Measurements from ENCODE around the gene THAP4. TPM values are rescaled to one million over a fixed set of nuclear protein-coding genes. Genes with fewer than 3 reads are reported as not detected.

The THAP4 gene
- total and polyA plus RNA-seq, 2 of the 4 experiments (the other 2 are of a cell fraction) = 33.9 to 55.1 TPM

DNA sequence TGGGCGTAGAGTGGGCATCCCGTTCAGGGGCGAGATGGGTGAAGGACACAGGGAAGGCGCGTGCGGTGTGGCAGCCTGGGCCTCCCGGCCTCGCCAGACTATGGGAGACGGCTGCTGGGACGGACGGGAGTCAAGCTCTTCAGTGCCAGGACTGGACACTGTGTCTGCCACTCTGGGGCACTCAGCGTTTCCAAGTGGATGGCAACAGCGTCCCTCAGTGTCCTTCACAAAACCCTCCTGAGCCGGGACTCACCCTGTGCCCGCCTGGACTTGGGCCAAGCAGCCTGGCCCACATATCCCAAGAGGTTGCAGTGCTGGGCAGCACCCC is 94.7 kb downstream of the THAP4 start:
- no peak overlapping the region for H2AK9ac ChIP-seq (replicated peaks; ENCODE audit: low read depth, low read length, poor library complexity)
- in situ Hi-C loops (cut with MboI; ENCODE audit: low sequenced_read_pairs) = no loop called here
- H3K27me3 ChIP-seq (ENCODE audit: control insufficient read depth, insufficient read depth, low read length) = peaks cover 11% of the 10 kb centered on the region; the same call in 1 of the 2 replicates
- no peaks in the 10 kb centered on the region for H4K20me1 ChIP-seq (ENCODE audit: insufficient read depth, low read length)
- no peak overlapping the region for H2BK5ac ChIP-seq (ENCODE audit: low read depth, low read length, poor library complexity, severe bottlenecking)
- H2BK120ac ChIP-seq (ENCODE audit: low read depth, low read length) = no peak overlapping the region
- H3K4ac ChIP-seq (ENCODE audit: low read depth, low read length) = no peak overlapping the region
- H4K8ac ChIP-seq (ENCODE audit: low read depth in 2 of 2, low read length in 2 of 2) = no peak overlapping the region
- H2BK20ac ChIP-seq (ENCODE audit: low read depth, low read length) = no peak overlapping the region
- POLR2A ChIA-PET (ENCODE audit: unreplicated experiment) = no interaction called here
- TF ChIP-seq FOS (IDR thresholded peaks at IDR 0.05; ENCODE audit: low read depth, low read length) (no peak), RFX5 (IDR thresholded peaks at IDR 0.05; ENCODE audit: low read depth, low read length) (no peak), MAZ (IDR thresholded peaks at IDR 0.05; ENCODE audit: borderline replicate concordance, low read depth, low read length) (no peak), SMC3 (IDR thresholded peaks at IDR 0.05; ENCODE audit: low read depth, low read length) (no peak), CHD1 (IDR thresholded peaks at IDR 0.05; ENCODE audit: low read depth, low read length) (no peak), POLR2A (IDR thresholded peaks at IDR 0.05; ENCODE audit: low read depth, low read length) (no peak), USF2 (IDR thresholded peaks at IDR 0.05; ENCODE audit: low read depth, low read length) (no peak), RAD21 (IDR thresholded peaks at IDR 0.05; ENCODE audit: low read length) (no peak), MAFK (IDR thresholded peaks at IDR 0.05; ENCODE audit: low read depth, low read length) (no peak), NFE2L2 (IDR thresholded peaks at IDR 0.05; ENCODE audit: low read depth, low read length) (no peak)
- TF ChIP-seq, protein P1, sequence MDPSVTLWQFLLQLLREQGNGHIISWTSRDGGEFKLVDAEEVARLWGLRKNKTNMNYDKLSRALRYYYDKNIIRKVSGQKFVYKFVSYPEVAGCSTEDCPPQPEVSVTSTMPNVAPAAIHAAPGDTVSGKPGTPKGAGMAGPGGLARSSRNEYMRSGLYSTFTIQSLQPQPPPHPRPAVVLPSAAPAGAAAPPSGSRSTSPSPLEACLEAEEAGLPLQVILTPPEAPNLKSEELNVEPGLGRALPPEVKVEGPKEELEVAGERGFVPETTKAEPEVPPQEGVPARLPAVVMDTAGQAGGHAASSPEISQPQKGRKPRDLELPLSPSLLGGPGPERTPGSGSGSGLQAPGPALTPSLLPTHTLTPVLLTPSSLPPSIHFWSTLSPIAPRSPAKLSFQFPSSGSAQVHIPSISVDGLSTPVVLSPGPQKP (IDR thresholded peaks at IDR 0.05; ENCODE audit: borderline replicate concordance, low read depth, low read length) = no peak
- H3K9me3 ChIP-seq (ENCODE audit: control insufficient read depth, insufficient read depth, low read length) = no peaks in the 10 kb centered on the region
- peaks cover 4 to 13% of the 10 kb centered on the region in 2 experiments; a peak in 2 of 4 replicates for H3K79me1 ChIP-seq (ENCODE audit: low read depth in 1 of 2, low read length in 2 of 2)
- CTCF ChIA-PET = no interaction called here
- H3K14ac ChIP-seq (replicated peaks; ENCODE audit: low read depth, low read length) = no peak overlapping the region
- H3K4me1 ChIP-seq (ENCODE audit: control insufficient read depth, insufficient read depth, low read length) = peaks cover 24% of the 10 kb centered on the region
- H3K4me2 ChIP-seq (ENCODE audit: low read depth, low read length) = no peak overlapping the region
- no peak overlapping the region for H3K4me3 ChIP-seq (ENCODE audit: insufficient read depth, low read depth, low read length)
- no TSS peak for BruUV-seq (replicated peaks)
- no peak overlapping the region for H3K18ac ChIP-seq (ENCODE audit: low read depth, low read length)
- H4K91ac ChIP-seq (ENCODE audit: insufficient read depth, low read depth, low read length) = no peak overlapping the region
- ATAC-seq (ENCODE audit: low read depth) (no peak), DNase-seq (no peak)
- H2AFZ ChIP-seq (replicated peaks; ENCODE audit: low read length, poor library complexity) = no peak overlapping the region
- no peak overlapping the region for H2BK15ac ChIP-seq (ENCODE audit: low read depth, low read length)
- dilution Hi-C loops (cut with HindIII; ENCODE audit: low sequenced_read_pairs, unreplicated experiment) = no loop called here
- intact Hi-C loops (cut with micrococcal nuclease) = no loop called here
- no peak overlapping the region for H4K5ac ChIP-seq (ENCODE audit: low read depth, low read length)
- H3K9ac ChIP-seq (ENCODE audit: low read depth, low read length) = no peak overlapping the region
- H3K9me1 ChIP-seq (ENCODE audit: insufficient read depth, low read length) = peaks cover 15% of the 10 kb centered on the region
- H3K36me3 ChIP-seq (ENCODE audit: control insufficient read depth, insufficient read depth, low read length) = no peaks in the 10 kb centered on the region
- no peak overlapping the region for H3K56ac ChIP-seq (ENCODE audit: extremely low read depth, insufficient read depth, low read length)
- H3K27ac ChIP-seq (ENCODE audit: insufficient read depth, low read length) = no peak overlapping the region
- 0 out of 2 replicates have a peak overlapping the region, but pooled peaks have one; percentile 11 for H2AK5ac ChIP-seq (ENCODE audit: low read depth, low read length)
- no peak overlapping the region for H3K23ac ChIP-seq (ENCODE audit: low read depth, low read length)
- 86% methylated on average over 4 of the region's 15 CpGs; no CpG with 5 or more reads in 1 of the 2 experiments for WGBS, 2 experiments (ENCODE audit: extremely low coverage in 2 of 2, insufficient read length in 1 of 2)
